Fibroblast of gingiva (primary cell): ENCODE data around the gene TMEM61.
"Not testable (repeated sequence)": the region's sequence is repeated elsewhere in the genome, so short reads cannot be mapped to it uniquely, and the experiment has no call there.

Experiments used
- DNase-seq: peaks from one replicate; pipeline ENCODE4 v3.0.0-alpha.2; 2011; ENCODE audit warnings: low read depth

The TMEM61 gene

DNA sequence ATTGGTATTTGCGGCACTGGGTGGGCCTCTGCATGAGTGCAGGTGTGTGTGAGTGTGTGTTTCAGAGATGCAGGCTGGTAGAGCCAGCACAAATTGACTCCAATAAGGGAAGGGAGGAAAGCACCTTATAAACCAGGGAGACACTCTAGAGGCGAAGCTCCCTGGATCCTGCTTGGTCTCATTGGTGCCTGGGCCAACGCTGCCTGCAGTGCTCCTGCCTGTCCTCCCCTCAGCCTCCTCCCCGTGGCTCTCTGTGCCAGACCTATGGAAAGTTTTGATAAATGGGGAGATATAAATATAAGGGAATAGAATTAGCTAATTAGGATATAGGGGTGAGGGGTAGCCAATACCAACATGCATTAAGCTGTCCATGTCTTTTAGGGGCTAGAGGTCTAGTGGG, 20.9 kb downstream of the TMEM61 start:
- DNase-seq: no peak

GRCh38 chr1:55002686-55003085, 22.3 kb downstream of the TMEM61 start:
- DNase-seq: no peak

- DNase-seq: no peak
Observed at GRCh38 chr1:55005351-55006140, 25.1 kb downstream of the TMEM61 start.

GRCh38 chr1:55006931-55007330, 26.5 kb downstream of the TMEM61 start:
- no peak for DNase-seq

- DNase-seq: peak; percentile 28
Observed at GRCh38 chr1:55007625-55008024, 27.2 kb downstream of the TMEM61 start.

DNA sequence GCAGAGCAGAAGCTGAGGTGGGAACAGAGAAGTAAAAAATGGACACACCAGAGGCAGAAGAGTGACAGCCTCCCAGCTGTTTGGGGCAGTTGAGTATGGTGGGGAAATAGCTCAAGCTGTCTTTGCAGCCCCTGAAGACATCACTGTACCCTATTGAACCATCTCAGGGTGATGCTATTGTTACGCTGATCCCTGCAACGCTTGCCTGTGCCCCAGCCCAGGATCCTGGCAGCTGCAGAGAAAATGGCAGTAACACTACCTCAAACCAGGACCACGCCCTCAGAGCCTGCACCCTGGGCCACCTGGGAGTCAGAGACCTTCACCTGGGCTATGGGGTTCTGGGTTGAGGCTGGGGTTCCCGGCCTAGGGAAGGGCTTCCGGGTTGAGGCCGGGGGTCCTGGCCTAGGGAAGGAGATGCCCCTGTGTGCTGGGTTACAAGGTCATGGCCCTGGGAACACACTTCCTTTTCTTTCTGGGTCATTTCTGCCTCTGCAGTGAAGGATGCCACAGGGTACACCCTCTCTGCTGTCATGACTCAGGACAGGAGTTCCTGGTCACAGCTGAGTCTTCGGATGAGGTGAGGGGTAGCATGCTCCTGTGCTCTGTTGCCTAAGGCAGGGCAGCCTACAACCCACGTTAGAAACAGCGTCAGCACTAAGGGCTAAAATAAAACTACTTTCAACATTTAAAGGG, 29.9 kb downstream of the TMEM61 start:
- no peak for DNase-seq

DNA sequence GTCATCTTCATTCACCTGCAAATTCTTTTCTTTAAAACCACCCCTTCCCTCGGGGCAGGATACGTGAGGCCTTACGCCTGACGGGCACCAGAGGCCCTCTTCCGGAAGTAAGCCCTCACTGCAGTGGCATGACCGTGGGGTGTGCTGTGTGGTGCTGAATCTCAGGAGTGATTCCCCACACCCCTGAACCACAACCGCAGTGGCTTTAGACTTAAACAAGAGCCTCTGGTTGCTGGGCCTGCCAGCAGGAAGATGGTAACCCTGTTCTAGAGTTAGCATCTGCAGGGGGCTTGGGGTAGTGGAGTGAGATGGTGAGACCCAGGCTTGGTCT, 30.4 kb downstream of the TMEM61 start:
- no peak for DNase-seq

DNA sequence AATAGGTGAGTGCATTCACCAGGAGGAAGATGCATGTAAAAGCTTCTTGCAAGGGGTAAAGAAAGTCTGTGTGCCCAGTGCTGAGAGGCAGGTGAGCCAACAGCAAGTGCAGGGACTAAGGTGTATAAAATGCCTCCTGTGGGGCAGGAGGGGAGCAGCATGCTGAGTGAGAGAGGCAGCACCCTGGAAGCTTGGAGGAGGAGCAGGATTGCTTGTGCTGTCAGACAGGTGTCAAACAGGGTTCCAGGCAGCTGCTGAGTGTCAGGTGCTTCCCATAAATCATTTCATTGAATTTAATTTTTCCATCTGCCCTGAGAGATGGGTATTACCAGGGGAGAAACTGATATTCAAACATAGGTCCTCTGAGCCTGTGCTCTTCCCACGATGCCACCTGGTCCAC, 32.2 kb downstream of the TMEM61 start:
- DNase-seq: no peak

DNA sequence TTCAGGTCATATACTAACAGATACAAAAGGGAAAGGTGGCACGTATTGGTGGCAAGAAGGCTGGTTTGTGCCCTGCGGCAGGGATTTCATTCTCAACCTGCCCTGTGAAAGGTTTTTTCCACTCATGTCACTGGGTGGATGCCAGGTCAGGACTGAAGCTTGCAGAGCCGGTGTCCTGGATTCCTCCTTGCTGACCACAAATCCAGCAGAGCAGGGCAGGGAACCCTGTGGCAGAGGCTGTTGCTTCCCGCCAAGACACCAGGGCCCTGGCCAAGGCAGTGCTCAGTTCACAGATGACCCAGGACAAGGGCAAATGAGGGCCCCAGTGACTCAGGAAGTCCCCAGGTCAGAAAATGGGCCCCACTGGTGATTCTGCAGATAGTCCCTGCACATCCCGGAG, 34.7 kb downstream of the TMEM61 start:
- no peak for DNase-seq

GRCh38 chr1:55015731-55016620, 35.5 kb downstream of the TMEM61 start:
- DNase-seq: peak; percentile 44

- DNase-seq: no peak
Observed at GRCh38 chr1:55018395-55018794, 38.0 kb downstream of the TMEM61 start.

DNA sequence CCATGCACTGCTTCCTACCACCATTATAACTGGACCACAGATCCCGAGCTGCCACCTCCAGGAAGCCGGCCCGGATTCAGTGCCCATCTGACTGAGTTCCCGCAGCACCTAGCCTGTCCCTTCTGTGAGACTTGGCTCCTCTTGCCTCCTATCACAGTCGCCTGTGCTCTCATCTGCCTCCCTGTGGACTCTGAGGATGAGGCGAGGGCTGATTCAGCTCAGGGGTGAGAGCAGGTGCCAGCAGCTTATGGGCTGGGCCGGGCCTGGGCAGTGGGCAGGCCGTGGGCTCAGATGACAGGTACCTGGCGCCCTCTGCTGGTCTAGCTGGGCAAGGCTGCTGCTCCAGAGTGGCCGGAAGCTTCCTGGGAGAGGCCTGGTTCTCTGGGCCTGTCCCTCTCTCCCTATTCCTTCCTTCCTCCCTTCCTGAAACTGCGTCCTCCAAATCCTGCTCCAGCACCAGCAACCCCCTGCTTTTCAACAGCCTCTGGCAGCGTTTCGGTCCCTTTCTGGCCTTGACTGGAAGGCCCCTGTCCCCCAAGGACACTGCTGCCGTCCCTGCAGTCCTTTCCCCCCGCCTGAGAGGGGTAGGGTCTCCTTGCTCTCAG, 41.6 kb downstream of the TMEM61 start:
- DNase-seq: peak; percentile 83

DNA sequence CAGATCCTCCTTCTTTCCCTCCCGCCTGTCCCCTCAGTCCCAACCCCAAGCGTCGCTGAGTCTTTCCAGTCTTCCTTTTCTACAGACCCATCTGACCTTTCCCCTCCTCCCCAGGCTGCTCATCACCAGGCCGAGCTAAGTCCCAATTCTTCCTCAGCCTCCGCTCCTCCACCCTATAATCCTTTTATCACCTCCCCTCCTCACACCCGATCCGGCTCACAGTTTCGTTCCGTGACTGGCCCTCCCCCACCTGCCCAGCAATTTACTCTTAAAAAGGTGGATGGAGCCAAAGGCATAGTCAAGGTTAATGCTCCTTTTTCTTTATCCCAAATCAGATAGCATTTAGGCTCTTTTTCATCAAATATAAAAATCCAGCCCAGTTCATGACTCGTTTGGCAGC, 43.7 kb downstream of the TMEM61 start:
- not testable (repeated sequence) for DNase-seq

DNA sequence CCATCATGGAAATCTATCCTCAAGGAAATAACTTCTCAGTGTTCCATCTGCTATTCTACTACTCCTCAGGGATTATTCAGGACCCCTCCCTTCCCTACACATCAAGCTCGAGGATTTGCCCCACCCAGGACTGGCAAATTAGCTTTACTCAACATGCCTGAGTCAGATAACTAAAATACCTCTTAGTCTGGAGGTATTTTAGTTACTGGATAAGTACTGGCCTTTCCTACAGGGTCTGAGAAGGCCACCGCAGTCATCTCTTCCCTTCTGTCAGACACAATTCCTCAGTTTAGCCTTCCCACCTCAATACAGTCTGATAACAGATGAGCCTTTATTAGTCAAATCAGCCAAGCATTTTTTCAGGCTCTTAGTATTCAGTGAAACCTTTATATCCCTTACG, 46.3 kb downstream of the TMEM61 start:
- not testable (repeated sequence) for DNase-seq

- not testable (repeated sequence) for DNase-seq
Observed at GRCh38 chr1:55031098-55031497, 50.7 kb downstream of the TMEM61 start.

GRCh38 chr1:55033265-55033614, 52.8 kb downstream of the TMEM61 start:
- DNase-seq: no peak

GRCh38 chr1:55034476-55035133, 54.2 kb downstream of the TMEM61 start:
- peak; percentile 61 for DNase-seq

GRCh38 chr1:55035904-55036303, 55.5 kb downstream of the TMEM61 start:
- no peak for DNase-seq

DNA sequence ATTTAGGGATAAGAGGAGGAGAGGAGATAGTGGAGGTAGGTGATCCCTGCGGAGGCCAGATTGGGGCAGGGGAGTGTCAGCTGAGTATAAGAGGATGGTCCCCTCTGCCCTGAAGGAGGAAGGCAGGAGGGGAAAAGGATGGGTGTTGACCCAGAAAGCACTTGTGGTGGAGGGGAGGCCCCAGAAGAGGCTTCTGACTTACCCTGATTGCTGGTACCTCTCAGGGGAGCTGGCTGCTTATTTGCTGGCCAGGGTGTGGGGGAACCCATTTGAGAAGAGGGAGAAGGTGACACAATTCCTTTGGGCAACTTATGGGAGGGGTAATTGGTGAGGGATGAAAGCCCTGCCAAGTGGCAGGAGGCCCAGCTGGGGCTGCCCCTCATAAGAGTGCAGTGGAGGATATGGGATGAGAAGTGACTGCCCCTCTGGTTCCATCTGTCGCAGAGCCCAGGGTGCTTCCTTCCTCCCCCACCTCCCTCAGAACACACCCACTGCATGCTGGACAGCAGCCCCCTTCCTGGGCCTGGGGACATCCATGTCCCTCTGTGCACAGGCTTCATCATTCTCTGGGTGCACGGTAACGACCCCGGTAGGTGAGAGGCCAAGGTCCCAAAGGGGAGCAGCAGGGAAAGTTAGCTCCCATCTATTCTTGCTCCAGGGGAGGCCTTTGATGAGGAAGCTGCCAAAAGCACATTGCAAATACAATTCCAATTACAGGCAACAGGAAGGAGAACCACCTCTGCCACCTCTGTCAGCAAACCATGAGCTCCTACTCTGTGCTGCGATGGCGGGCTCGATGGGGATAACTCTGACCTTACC, 57.5 kb downstream of the TMEM61 start:
- no peak for DNase-seq

GRCh38 chr1:55038552-55038838, 58.1 kb downstream of the TMEM61 start:
- no peak for DNase-seq

- no peak for DNase-seq
Observed at GRCh38 chr1:55038974-55039341, 58.5 kb downstream of the TMEM61 start.
